HG03575 (cell line): Measurements from ENCODE around the gene PDE7B.

ENCODE experiments used
- ATAC-seq: cut with Tn5 transposase; IDR thresholded peaks from one replicate; pipeline ENCODE4 v1.9.1; 2021; ENCODE audit not compliant: unreplicated experiment, insufficient number of reproducible peaks, low FRiP score; ENCODE audit errors: extremely low read depth

Gene PDE7B

DNA sequence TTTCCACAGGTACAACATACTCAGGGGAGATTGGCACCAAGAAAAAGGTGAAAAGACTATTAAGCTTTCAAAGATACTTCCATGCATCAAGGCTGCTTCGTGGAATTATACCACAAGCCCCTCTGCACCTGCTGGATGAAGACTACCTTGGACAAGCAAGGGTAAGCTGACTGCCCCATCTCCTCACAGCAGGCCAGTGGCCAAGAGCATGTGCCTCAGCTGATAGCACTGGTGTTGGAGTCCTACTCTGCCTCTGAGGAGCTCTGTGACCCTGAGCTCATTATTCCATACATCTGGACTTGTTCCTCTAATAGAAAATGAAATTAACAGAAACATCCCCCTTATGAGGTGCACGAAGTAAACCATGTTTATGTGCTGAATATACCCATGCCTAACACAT lies 295.8 kb downstream of the PDE7B start:
- no peak for ATAC-seq

DNA sequence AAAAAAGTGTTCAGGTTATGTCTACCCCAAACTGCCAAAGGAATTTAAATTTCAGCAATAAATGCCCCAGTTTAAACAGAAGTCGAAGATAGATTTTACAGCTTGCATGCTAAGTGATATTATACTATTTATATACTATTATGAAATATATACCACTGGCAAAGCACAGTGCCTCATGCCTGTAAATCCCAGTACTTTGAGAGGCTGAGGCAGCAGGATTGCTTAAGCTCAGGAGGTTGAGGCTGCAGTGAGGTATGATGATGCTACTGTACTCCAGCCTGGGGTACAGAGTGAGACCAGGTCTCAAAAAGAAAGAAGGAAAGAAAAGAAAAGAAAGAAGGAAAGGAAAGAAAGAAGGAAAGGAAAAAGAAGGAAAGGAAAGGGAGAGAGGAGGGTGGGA lies 296.6 kb downstream of the PDE7B start:
- no peak for ATAC-seq

DNA sequence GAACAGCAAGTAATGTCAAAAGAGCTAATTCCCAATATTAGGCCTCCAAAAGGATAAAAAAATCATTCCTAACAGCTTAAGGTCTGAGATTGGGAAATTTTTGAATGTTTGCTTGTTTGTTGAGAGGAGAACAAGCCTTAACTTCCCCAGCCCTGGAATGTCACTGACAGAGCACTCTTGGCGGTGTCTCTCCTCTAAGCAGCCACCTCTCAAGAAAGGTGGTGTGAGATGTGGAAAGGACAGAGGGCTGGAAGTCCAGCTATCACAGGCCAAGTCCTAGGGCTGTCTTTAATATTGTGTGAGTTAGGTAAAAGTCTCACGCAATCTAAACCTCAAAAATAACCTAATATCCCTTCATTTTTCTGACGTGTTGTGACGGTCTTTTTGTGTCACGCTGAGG lies 297.0 kb downstream of the PDE7B start:
- no peak for ATAC-seq

DNA sequence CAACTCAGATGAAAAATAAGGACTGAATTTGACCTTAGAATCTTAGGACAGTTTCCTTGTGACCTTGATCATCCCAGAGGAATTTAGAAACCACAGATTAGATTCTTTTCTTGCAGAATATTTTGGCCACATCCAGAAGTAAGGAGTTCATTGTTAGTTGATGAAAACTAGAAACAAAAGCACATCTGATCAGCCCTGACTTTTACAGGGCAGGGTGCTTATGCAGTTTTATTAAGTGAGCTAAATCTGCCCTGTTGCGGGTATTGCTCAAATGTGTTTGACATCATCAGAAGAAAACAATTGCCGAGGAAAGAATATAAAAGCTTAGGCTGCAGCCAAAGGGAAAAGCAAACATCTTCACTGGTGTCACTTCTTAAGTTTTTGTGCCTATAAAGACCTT lies 297.8 kb downstream of the PDE7B start:
- ATAC-seq: no peak

DNA sequence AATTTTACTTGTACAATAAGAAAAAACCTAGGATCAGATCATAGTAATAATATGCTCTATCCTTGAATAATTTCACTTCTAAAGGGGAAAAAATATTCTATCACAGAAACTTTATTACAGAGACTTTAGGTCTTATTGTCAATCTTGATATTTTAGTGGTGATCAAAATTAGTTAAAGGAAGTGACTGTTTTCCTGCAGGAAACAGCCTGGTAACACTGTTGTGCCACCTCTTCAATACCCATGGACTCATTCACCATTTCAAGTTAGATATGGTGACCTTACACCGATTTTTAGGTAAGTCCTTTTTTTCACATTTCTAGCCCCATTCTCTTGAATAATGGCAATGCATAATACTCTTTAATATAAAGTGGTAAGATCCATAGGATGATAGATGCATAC lies 299.5 kb downstream of the PDE7B start:
- no peak for ATAC-seq

DNA sequence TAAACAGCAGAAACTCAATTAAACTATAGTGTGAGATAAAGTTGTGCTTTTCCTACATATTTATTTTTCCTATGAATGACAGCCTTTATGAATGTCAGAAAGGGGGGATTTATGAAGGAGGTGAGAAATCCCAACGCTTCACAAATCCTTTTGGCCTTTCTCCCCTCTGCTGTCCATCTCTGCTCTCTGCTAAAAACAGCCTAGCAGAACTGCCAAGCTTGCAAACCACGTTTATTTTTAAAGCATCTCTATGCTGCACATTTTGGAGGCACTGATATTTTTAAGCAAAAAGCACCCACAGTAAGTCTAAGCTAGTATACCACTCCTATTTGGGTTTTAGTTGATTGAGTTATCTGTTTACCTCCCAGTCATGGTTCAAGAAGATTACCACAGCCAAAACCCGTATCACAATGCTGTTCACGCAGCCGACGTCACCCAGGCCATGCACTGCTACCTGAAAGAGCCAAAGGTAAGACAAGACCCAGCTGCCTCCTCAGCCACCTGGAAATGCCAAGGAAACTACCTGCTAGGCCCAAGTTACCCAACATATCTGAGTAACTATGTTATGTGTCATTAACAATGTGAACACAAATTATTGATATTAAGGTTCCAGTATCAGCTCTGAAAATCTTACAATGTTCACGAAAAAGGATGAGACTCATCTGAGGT lies 302.3 kb downstream of the PDE7B start:
- no peak for ATAC-seq

DNA sequence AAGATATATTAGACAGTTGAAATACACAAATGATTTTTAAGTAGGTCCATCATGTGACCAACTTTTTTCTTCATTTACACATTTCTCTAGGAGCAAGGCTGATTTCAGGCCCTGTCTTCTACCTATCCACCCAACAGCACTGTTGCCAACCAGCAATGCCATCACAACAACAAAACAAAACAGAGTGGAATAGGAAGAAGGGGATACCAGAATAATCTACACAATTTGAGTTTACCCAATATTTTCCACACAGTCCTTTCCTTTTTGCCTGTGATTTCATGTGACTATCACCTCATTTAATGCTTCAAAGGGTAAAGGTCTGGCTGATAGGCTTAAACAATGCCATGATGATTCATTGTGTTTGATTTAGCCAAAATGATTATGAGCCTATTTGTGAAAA lies 303.7 kb downstream of the PDE7B start:
- ATAC-seq: no peak

DNA sequence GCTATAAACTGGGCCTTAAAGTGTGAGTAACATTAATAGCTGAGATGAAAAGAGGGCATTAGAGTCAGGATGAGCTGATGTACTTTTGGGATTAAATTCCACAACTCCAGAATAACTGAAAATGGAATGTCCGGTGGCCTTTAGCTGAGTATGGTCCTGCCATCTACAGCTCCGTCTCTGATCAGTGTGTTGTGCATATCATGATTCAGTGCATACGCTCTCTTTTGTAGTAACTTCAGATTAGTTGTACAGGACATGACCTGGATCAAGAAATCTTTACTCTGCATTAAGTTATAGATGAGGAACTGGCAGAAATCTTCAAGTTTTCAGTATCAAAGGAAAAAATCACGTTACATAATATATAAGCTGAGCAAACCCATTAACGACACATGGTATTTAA lies 306.2 kb downstream of the PDE7B start:
- no peak for ATAC-seq

DNA sequence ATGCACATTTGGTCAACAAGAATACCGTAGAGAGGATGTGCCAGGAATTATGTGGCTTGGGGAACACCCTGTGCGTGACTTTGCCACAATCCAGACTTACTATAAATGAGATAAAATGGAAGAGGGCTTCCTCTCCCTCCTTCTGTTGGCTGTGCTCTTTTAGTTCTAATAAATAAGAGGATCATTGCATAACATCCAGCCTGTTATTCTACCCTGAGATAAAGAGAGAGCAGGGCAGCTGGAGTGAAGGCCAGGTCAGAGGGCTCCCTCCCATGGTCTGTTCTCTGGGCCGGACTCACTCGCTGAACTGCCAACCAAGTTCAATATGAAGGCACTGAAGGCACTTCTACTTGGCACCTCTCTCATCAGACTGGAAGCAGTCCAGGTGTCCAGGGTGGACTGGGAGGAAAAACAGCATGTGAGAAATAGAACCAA lies 306.9 kb downstream of the PDE7B start:
- no peak for ATAC-seq

DNA sequence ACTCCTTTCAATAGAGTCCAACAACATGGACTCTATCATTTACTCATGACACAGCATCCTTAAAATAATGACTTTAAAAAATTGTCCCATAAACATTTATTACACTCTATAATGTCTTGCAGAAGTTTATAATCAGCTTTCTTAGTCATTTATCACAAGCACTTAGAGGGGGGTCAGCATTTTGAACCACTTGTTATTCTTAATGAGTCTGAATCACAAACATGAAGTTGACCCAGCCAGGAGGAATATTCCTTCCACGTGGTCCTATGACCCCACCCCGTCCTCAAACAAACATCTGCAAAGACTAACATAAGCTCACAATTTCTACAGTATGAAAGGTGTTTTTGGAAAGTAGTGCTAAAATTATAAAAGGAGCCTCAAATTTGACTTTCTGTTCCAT lies 307.5 kb downstream of the PDE7B start:
- no peak for ATAC-seq

DNA sequence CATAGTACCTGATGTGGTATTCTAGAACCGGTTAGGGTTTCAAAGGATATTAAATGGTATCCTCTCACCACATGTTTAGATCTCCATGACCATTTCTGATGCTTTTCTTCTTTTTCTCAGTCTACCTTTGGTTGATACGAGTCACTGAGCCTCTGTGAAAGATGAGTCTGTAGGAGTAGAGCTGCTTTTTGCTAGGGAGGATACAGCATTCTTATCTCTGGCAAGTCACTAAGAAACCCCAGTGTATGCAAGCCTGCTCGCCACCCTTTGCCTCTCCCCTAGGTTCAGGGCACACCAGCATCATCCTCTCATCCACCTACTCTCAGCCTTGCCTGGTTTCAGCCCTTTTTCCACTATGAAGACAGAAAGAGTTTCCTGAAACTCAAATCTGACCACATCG lies 308.7 kb downstream of the PDE7B start:
- no peak for ATAC-seq

DNA sequence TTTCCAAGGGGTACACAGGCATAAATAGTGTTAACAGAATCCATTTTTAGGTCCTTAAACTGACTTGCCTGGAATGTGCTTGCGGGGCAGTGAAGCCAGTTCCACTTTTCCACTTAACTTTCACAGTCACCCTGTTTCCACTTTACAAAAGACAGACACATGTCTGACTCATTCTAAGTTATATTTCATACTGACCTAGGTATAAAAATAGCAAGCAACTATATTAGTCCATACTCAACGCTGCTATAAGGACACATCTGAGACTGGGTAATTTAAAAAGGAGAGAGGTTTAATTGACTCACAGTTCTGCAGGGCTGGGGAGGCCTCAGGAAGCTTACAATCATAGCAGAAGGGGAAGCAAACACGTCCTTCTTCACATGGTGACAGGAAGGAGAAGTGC lies 310.4 kb downstream of the PDE7B start:
- no peak for ATAC-seq

DNA sequence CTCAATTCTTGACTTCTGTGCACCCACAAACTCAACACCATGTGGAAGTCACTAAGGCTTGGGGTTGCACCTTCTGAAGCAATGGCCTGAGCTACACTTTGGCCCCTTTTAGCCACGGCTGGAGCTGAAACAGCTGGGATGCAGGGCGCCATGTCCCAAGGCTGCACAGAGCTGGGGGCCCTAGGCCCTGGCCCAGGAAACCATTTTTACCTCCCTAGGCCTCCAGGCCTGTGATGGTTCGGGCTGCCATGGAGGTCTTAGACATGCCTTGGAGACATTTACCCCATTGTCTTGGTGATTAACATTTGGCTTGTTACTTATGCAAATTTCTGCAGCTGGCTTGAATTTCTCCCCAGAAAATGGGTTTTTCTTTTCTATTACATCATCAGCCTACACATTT lies 311.8 kb downstream of the PDE7B start:
- ATAC-seq: no peak

DNA sequence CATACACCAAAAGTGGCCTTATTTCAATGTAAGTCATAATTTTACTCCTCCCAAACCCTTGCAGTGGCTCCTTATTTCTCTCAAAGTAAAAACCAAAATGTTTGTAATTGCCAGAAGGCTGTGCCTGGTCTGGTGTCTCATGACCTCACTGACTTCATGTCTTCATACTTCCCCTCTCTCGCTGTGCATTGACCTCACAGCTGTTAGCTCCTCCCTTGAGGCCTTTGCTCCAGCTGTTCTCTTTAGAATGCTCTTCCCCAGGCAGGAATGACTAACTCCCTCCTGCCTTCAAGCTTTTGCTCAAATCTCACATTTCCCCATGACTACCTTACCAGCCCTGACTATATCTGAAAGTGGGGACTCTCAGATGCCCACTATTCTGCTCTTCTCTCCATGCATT lies 315.3 kb downstream of the PDE7B start:
- ATAC-seq: no peak

DNA sequence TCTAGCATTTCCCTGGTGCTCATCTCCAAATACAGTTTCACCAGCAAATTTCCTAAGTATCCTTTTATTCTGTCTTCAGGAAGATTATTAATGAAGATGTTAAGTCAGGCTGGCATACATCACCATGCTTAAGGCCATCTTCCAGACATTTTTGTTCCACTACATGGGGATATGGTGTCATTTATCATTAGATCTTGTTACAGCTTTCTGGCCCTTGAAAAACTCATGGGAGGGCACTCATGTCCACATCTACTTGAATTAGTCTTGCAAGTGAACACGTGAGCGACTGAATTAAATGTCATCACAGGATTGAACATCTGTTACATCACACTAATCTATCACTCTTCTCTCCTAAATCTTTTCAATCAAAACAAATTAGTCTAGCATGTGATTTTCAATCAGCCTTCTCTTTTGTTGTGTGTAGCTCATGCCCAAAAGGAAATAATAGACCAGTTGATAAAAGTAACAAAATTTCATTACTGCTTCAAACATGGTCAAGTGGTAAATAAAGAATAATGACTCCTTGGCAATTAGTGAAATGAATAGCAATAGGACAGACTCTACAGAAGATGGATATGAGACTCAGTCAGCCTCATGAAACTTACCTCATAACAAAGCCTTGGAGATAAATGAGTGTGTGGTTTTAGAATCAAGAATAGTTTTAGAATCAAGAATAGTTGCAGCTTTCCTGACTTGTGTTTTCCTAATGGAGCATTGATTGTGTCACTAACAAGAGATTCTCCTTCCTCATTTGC lies 318.1 kb downstream of the PDE7B start:
- no peak for ATAC-seq

DNA sequence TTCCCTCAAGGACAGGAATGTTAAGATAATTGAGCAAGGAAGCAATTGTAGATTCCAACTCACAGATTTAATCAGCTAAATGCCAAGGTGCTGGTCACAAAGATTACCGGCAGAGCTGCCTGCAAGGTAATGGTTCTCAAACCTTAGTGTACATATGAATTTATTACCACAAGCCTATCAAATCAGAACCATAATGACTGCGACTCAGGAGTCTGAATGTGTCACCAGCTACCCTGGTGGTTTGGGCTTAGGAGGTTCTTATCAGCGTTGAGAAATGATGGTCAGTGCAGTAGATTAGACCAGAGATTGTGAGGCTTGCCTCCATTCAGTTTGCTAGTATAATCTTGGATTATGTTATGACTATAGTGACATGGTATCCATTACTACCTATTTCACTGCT lies 319.7 kb downstream of the PDE7B start:
- ATAC-seq: no peak

DNA sequence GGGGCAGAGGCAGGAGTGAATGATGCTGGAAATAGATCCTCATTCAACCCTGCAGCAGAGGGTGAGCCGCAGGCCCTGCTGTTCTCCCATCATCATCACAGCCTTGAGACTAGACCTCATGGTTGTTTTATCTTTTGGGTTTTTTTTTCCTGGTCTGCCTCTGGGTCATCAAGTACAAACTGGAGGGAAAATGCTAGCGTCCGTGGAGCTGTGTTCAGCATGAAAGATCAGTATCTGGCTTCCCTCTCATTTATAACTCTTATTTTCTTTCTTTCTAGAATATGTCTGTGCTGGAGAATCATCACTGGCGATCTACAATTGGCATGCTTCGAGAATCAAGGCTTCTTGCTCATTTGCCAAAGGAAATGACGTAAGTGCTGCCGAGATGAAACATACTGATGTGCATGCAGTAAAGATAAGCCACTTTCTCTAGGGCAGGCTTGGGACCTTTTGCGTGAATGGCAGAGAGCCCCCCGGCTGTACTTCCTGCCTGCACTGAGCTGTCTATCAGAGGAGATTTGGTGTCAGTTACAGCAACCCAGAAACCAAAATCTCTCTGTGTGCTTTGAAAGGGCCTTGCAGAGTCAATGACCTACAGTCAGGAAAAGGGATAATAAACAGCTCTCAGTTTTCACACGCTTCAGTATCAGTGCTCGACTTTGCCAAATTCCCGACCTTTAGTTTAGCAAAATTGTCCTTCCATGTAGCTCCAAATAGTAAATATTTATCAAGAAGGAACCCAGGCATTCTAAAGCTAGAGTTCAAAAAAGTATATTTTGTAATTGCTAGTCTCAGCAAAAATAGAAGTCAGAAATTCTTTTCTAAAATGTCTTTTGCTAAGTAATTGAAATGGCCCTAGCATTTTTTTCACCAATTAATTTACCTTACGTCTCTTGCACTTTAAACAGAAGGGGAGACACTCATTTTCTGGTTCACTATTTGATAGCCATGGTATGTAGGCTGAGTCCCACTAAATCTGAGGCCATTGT lies 322.3 kb downstream of the PDE7B start:
- no peak for ATAC-seq

DNA sequence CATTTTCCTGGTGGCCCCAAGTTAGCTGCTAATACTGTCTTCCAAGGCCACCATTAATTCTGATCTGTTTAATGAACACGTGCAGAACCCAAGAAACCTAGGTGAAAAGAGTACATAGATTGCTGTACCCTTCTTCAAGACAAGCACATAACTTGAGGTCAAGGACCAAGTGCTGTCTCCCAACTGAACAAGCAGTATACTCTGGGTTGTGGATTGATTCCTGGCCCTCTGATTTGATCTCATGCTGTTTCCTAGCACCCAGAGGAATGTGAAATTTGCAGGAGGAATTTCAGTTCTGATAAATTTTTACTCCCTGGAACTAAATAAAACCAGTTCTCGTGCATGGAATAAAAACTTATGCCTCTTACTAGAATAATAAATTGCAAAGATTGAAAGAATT lies 323.0 kb downstream of the PDE7B start:
- ATAC-seq: no peak

DNA sequence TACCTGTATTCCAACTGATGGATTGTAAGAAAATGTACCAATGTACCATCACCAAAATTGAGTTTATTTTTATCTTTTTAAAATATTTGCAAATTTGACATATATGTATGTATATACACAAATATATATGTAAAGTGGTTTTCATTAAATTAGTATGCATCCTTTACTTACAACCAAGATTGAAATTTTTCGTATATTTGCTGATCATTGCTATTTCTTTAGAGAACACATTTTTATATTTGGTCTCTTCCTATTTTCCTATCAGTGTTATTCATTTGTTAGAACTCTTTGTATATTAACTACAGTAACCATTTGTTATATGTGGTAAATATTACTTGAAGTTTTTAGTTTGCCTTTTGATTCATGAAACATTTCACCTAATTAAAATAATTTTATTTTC lies 324.4 kb downstream of the PDE7B start:
- ATAC-seq: no peak

DNA sequence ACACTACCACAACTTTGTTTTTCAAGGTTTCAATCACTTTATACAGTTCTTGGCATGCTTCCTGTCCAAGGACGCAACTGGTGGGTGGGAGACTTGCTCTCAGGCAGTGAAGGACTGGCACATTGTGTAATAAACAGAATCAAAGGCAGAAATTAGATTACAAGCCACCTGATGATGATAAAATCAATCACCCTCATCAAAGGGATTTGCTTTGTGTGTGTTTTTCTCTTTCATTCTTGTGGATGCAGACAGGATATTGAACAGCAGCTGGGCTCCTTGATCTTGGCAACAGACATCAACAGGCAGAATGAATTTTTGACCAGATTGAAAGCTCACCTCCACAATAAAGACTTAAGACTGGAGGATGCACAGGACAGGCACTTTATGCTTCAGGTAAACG lies 327.2 kb downstream of the PDE7B start:
- no peak for ATAC-seq
